ENCODE results near the gene ZWILCH. TPM values are rescaled to one million over a fixed set of nuclear protein-coding genes. Genes with fewer than 3 reads are reported as not detected.

The ZWILCH gene
- total and polyA plus RNA-seq, 2 experiments from 2014 or later, result 9.8 to 17.8 TPM

GRCh38 chr15:66472176-66472999 is 32.7 kb upstream of the ZWILCH start:
- H3K4me3 ChIP-seq, result no peak overlapping the region
- no peaks in the 10 kb centered on the region for H3K4me1 ChIP-seq (ENCODE audit: insufficient read depth)
- no peaks in the 10 kb centered on the region for H3K79me2 ChIP-seq
- H2AFZ ChIP-seq, result no peak overlapping the region
- no peaks in the 10 kb centered on the region for H3K9me2 ChIP-seq (replicated peaks; ENCODE audit: insufficient read depth)
- no peak for DNase-seq (ENCODE audit: low spot score)
- TF ChIP-seq CTCF (IDR thresholded peaks at IDR 0.05; ENCODE audit: poor library complexity) (no peak), EZH2phosphoT487 (IDR thresholded peaks at IDR 0.05; ENCODE audit: low read depth, severe bottlenecking, unreplicated experiment) (no peak), EZH2 (IDR thresholded peaks at IDR 0.05; ENCODE audit: borderline replicate concordance) (no peak)
- WGBS (ENCODE audit: low lambda C conversion rate, missing lambda C conversion rate), result 58% methylated on average over 8 of the region's 8 CpGs
- H3K36me3 ChIP-seq (replicated peaks; ENCODE audit: insufficient read depth, low read depth), result no peaks in the 10 kb centered on the region
- H3K9me3 ChIP-seq (ENCODE audit: low read depth), result no peaks in the 10 kb centered on the region
- H3K27ac ChIP-seq, result no peak overlapping the region
- no peaks in the 10 kb centered on the region for H4K20me1 ChIP-seq (ENCODE audit: insufficient read depth, poor library complexity, severe bottlenecking)
- H3K4me2 ChIP-seq, result no peak overlapping the region
- no peaks in the 10 kb centered on the region for H3K27me3 ChIP-seq

- H4K20me1 ChIP-seq (ENCODE audit: insufficient read depth, poor library complexity, severe bottlenecking), result no peaks in the 10 kb centered on the region
Observed at GRCh38 chr15:66474135-66474534, 31.0 kb upstream of the ZWILCH start.

GRCh38 chr15:66474963-66475362 is 30.2 kb upstream of the ZWILCH start:
- no peak for DNase-seq (ENCODE audit: low spot score)
- no peaks in the 10 kb centered on the region for H3K36me3 ChIP-seq (replicated peaks; ENCODE audit: insufficient read depth, low read depth)
- H3K9me3 ChIP-seq (ENCODE audit: low read depth), result no peaks in the 10 kb centered on the region
- no peak for TF ChIP-seq EZH2phosphoT487 (IDR thresholded peaks at IDR 0.05; ENCODE audit: low read depth, severe bottlenecking, unreplicated experiment)
- TF ChIP-seq CTCF (IDR thresholded peaks at IDR 0.05; ENCODE audit: poor library complexity), result no peak
- TF ChIP-seq EZH2 (IDR thresholded peaks at IDR 0.05; ENCODE audit: borderline replicate concordance), result no peak
- H3K9me2 ChIP-seq (replicated peaks; ENCODE audit: insufficient read depth), result no peaks in the 10 kb centered on the region
- no peaks in the 10 kb centered on the region for H3K27me3 ChIP-seq
- no peak overlapping the region for H3K4me3 ChIP-seq
- no peaks in the 10 kb centered on the region for H4K20me1 ChIP-seq (ENCODE audit: insufficient read depth, poor library complexity, severe bottlenecking)
- no peak overlapping the region for H2AFZ ChIP-seq
- H3K27ac ChIP-seq, result no peak overlapping the region
- no peaks in the 10 kb centered on the region for H3K79me2 ChIP-seq
- H3K4me1 ChIP-seq (ENCODE audit: insufficient read depth), result no peaks in the 10 kb centered on the region
- WGBS (ENCODE audit: low lambda C conversion rate, missing lambda C conversion rate), result 92% methylated on average over 3 of the region's 3 CpGs
- H3K4me2 ChIP-seq, result no peak overlapping the region

More at GRCh38 chr15:66474135-66474534, 31.0 kb upstream of the ZWILCH start:
- DNase-seq (ENCODE audit: low spot score), result no peak
- TF ChIP-seq CTCF (IDR thresholded peaks at IDR 0.05; ENCODE audit: poor library complexity), result no peak
- TF ChIP-seq EZH2phosphoT487 (IDR thresholded peaks at IDR 0.05; ENCODE audit: low read depth, severe bottlenecking, unreplicated experiment), result no peak
- no peaks in the 10 kb centered on the region for H3K36me3 ChIP-seq (replicated peaks; ENCODE audit: insufficient read depth, low read depth)
- no peaks in the 10 kb centered on the region for H3K79me2 ChIP-seq
- H3K9me3 ChIP-seq (ENCODE audit: low read depth), result no peaks in the 10 kb centered on the region
- no peaks in the 10 kb centered on the region for H3K9me2 ChIP-seq (replicated peaks; ENCODE audit: insufficient read depth)
- no peak overlapping the region for H3K4me3 ChIP-seq
- H3K27ac ChIP-seq, result no peak overlapping the region
- no peak overlapping the region for H2AFZ ChIP-seq
- H3K4me2 ChIP-seq, result no peak overlapping the region
- no peaks in the 10 kb centered on the region for H3K27me3 ChIP-seq
- WGBS (ENCODE audit: low lambda C conversion rate, missing lambda C conversion rate), result 49% methylated on average over 2 of the region's 2 CpGs
- H3K4me1 ChIP-seq (ENCODE audit: insufficient read depth), result no peaks in the 10 kb centered on the region
